Occipital lobe (tissue), 2 donors: Measurements from ENCODE around the gene BCAR1. TPM values are rescaled to one million over a fixed set of nuclear protein-coding genes. Genes with fewer than 3 reads are reported as not detected.
"Not testable (repeated sequence)": the region's sequence is repeated elsewhere in the genome, so short reads cannot be mapped to it uniquely, and the experiment has no call there.

Source experiments
- DNase-seq: peaks from one replicate; lab custom pipeline; 2025; lab: John Stamatoyannopoulos, UW
- total RNA-seq: library from RNA; depleted of rRNA; stranded (reverse); fragments of >200 nt; gene quantifications from one replicate; pipeline ENCODE4 v1.2.3, GENCODE V29; 2014

The BCAR1 gene
- total RNA-seq, 1 donor from 2014 or later = 15.4 TPM

GRCh38 chr16:75256059-75256571 lies 4.7 kb upstream of the BCAR1 start:
- no peak for DNase-seq

- DNase-seq = no peak
Observed at GRCh38 chr16:75254359-75254837, 3.0 kb upstream of the BCAR1 start.

GRCh38 chr16:75252946-75253911 lies 1.8 kb upstream of the BCAR1 start:
- no peak for DNase-seq

GRCh38 chr16:75252049-75252864 lies 833 bp upstream of the BCAR1 start:
- no peak for DNase-seq

- no peak for DNase-seq
Observed at GRCh38 chr16:75250809-75251279, 580 bp downstream of the BCAR1 start.

GRCh38 chr16:75250089-75250808 lies 1.2 kb downstream of the BCAR1 start:
- DNase-seq = no peak

- DNase-seq = no peak
Observed at GRCh38 chr16:75249441-75249840, 2.0 kb downstream of the BCAR1 start.

- peak; percentile 30 for DNase-seq
Observed at GRCh38 chr16:75248536-75249380, 2.7 kb downstream of the BCAR1 start.

- DNase-seq = peak; percentile 58
Observed at GRCh38 chr16:75248142-75248535, 3.3 kb downstream of the BCAR1 start.

GRCh38 chr16:75247249-75247648 lies 4.2 kb downstream of the BCAR1 start:
- DNase-seq = peak; percentile 73

- DNase-seq = no peak
Observed at GRCh38 chr16:75246504-75247205, 4.8 kb downstream of the BCAR1 start.

GRCh38 chr16:75244844-75245758 lies 6.3 kb downstream of the BCAR1 start:
- DNase-seq = peak; percentile 92

GRCh38 chr16:75244225-75244809 lies 7.1 kb downstream of the BCAR1 start:
- no peak for DNase-seq

GRCh38 chr16:75243667-75244224 lies 7.7 kb downstream of the BCAR1 start:
- DNase-seq = no peak

GRCh38 chr16:75242436-75243078 lies 8.9 kb downstream of the BCAR1 start:
- not testable (repeated sequence) for DNase-seq

GRCh38 chr16:75241955-75242354 lies 9.5 kb downstream of the BCAR1 start:
- no peak for DNase-seq

GRCh38 chr16:75241412-75241811 lies 10.0 kb downstream of the BCAR1 start:
- DNase-seq = no peak
